H1 (cell line): ENCODE data around the gene KPNA4. TPM values are rescaled to one million over a fixed set of nuclear protein-coding genes. Genes with fewer than 3 reads are reported as not detected.
A peak's percentile ranks its signal among the peaks of the same experiment; 100 is the strongest.

ENCODE experiments used
- CTCF ChIA-PET: fragments of 300-600 bp; sonication (Branson Sonifier 250); formaldehyde crosslinking; loops from one replicate; lab custom pipeline; 2021; ENCODE audit not compliant: partially characterized antibody; lab: Charles Lee
- POLR2A ChIA-PET: fragments of 300-600 bp; sonication (Branson Sonifier 250); formaldehyde crosslinking; loops from one replicate; lab custom pipeline; 2021; ENCODE audit warnings: inconsistent platforms; ENCODE audit not compliant: partially characterized antibody; lab: Charles Lee
- DNase-seq, 2 experiments: peaks; one replicate each; pipeline versions ENCODE4 v3.0.0 to v3.0.0-alpha.2; 2010 to 2022; ENCODE audit warnings: low spot score in 2 of 2, low read depth in 1 of 2, mixed read lengths in 1 of 2
- FAIRE-seq: peaks from 2 replicates; lab custom pipeline; 2011; peaks lifted over from hg19 to GRCh38; lab: Jason Lieb, UNC
- H2AFZ ChIP-seq: 2 replicates; pipeline ENCODE4 v1.8.1; 2012; ENCODE audit warnings: low read length, inconsistent platforms
- H2AK5ac ChIP-seq: 2 replicates; pipeline ENCODE4 v1.6.1; 2013; ENCODE audit warnings: low read depth, low read length
- H2BK120ac ChIP-seq: replicated peaks from 2 replicates; pipeline ENCODE3; 2013; ENCODE audit warnings: low read depth, low read length, inconsistent platforms
- H2BK12ac ChIP-seq: 2 replicates; pipeline ENCODE4 v1.6.1; 2013; ENCODE audit warnings: low read depth, low read length
- H2BK15ac ChIP-seq: 2 replicates; pipeline ENCODE4 v1.6.1; 2013; ENCODE audit warnings: low read length
- H2BK20ac ChIP-seq: 2 replicates; pipeline ENCODE4 v1.6.1; 2013; ENCODE audit warnings: low read length
- H2BK5ac ChIP-seq: 2 replicates; pipeline ENCODE4 v1.6.1; 2013; ENCODE audit warnings: low read depth, low read length
- H3K14ac ChIP-seq: 2 replicates; pipeline ENCODE4 v1.6.1; 2013; ENCODE audit warnings: inconsistent platforms; ENCODE audit not compliant: insufficient read length
- H3K18ac ChIP-seq: 2 replicates; pipeline ENCODE4 v1.6.1; 2013; ENCODE audit warnings: low read length; ENCODE audit errors: extremely low read depth
- H3K23ac ChIP-seq: 2 replicates; pipeline ENCODE4 v1.6.1; 2013; ENCODE audit warnings: inconsistent platforms; ENCODE audit not compliant: insufficient read length
- H3K23me2 ChIP-seq: 2 replicates; pipeline ENCODE4 v1.6.1; 2013; ENCODE audit warnings: low read depth, low read length
- H3K27ac ChIP-seq: 2 replicates; pipeline ENCODE4 v1.6.1; 2011; ENCODE audit warnings: low read depth, low read length, inconsistent platforms
- H3K27me3 ChIP-seq, 4 experiments: replicated peaks in 1 of 4; 1 replicate in 1 of 4; 2 replicates in 3 of 4; pipeline versions ENCODE4 v1.6.1 to v1.8.1; 2011 to 2013; ENCODE audit warnings: low read length in 3 of 4, mild to moderate bottlenecking in 3 of 4, inconsistent platforms in 2 of 4, mixed read lengths in 2 of 4, moderate library complexity in 1 of 4; ENCODE audit not compliant: control insufficient read depth in 3 of 4, insufficient read depth in 3 of 4; ENCODE audit errors: extremely low read depth in 1 of 4
- H3K36me3 ChIP-seq, 4 experiments: 2 replicates each; pipeline versions ENCODE4 v1.6.1 to v1.8.1; 2011 to 2013; ENCODE audit warnings: mild to moderate bottlenecking in 4 of 4, low read length in 3 of 4, moderate library complexity in 2 of 4, control low read depth in 1 of 4, inconsistent platforms in 1 of 4; ENCODE audit not compliant: insufficient read depth in 4 of 4, control insufficient read depth in 2 of 4
- H3K4ac ChIP-seq: replicated peaks from 2 replicates; pipeline ENCODE3; 2013; ENCODE audit warnings: low read length, low read depth, mixed read lengths, inconsistent platforms; ENCODE audit not compliant: insufficient read length
- H3K4me1 ChIP-seq, 4 experiments: replicated peaks in 1 of 4; 1 replicate in 1 of 4; 2 replicates in 3 of 4; pipeline versions ENCODE4 v1.6.1 to v1.8.1; 2011 to 2013; ENCODE audit warnings: low read length in 3 of 4, inconsistent platforms in 2 of 4, mixed read lengths in 1 of 4; ENCODE audit not compliant: insufficient read depth in 4 of 4, control insufficient read depth in 3 of 4
- H3K4me2 ChIP-seq, 2 experiments: 2 replicates each; pipeline versions ENCODE4 v1.6.1 to v1.8.1; 2011 to 2013; ENCODE audit warnings: low read depth in 2 of 2, low read length in 2 of 2, control low read depth in 1 of 2, inconsistent platforms in 1 of 2, mild to moderate bottlenecking in 1 of 2; ENCODE audit not compliant: insufficient read depth in 1 of 2
- H3K4me3 ChIP-seq, 4 experiments: fragments of 200-600, 300-600 bp in 1 of 4; sonication (generic), shearing (Covaris generic), sonication (Bioruptor Twin) in 1 of 4; 2 replicates each; pipeline versions ENCODE4 v1.5.1 to v1.8.1; 2011 to 2016; ENCODE audit warnings: low read length in 4 of 4, low read depth in 3 of 4, control low read depth in 2 of 4, inconsistent platforms in 2 of 4, mild to moderate bottlenecking in 2 of 4, mixed read lengths in 1 of 4, moderate library complexity in 1 of 4; ENCODE audit not compliant: insufficient read depth in 2 of 4; ENCODE audit errors: extremely low read depth in 1 of 4
- H3K56ac ChIP-seq: replicated peaks from 2 replicates; pipeline ENCODE3; 2013; ENCODE audit warnings: low read depth, mild to moderate bottlenecking, mixed read lengths, low read length, inconsistent platforms; ENCODE audit not compliant: insufficient read length
- H3K79me1 ChIP-seq: 2 replicates; pipeline ENCODE4 v1.6.1; 2013; ENCODE audit warnings: low read depth, low read length, control low read depth
- H3K79me2 ChIP-seq, 2 experiments: 2 replicates each; pipeline versions ENCODE4 v1.6.1 to v1.8.1; 2012 to 2013; ENCODE audit warnings: low read length in 2 of 2, mild to moderate bottlenecking in 2 of 2, inconsistent platforms in 1 of 2; ENCODE audit not compliant: insufficient read depth in 2 of 2, control insufficient read depth in 1 of 2
- H3K9ac ChIP-seq, 4 experiments: replicated peaks in 1 of 4; 1 replicate in 1 of 4; 2 replicates in 3 of 4; pipeline versions ENCODE4 v1.6.1 to v1.8.1; 2011 to 2013; ENCODE audit warnings: low read depth in 3 of 4, low read length in 3 of 4, control low read depth in 2 of 4, mild to moderate bottlenecking in 2 of 4, moderate library complexity in 2 of 4, inconsistent platforms in 1 of 4; ENCODE audit errors: extremely low read depth in 1 of 4
- H3K9me3 ChIP-seq, 2 experiments: 2 replicates each; pipeline versions ENCODE4 v1.6.1 to v1.8.1; 2012 to 2013; ENCODE audit warnings: mild to moderate bottlenecking in 2 of 2, moderate library complexity in 2 of 2, control low read depth in 1 of 2, inconsistent platforms in 1 of 2, low read depth in 1 of 2, low read length in 1 of 2, mixed read lengths in 1 of 2; ENCODE audit not compliant: insufficient read depth in 2 of 2
- H4K20me1 ChIP-seq, 2 experiments: replicated peaks in 1 of 2; 2 replicates each; pipeline versions ENCODE3 to v1.8.1; 2011 to 2013; ENCODE audit warnings: inconsistent platforms in 2 of 2, low read length in 2 of 2, mild to moderate bottlenecking in 1 of 2; ENCODE audit not compliant: insufficient read depth in 2 of 2, control insufficient read depth in 1 of 2
- H4K5ac ChIP-seq: 2 replicates; pipeline ENCODE4 v1.6.1; 2013; ENCODE audit warnings: low read length, low read depth, mixed read lengths, inconsistent platforms; ENCODE audit not compliant: insufficient read length
- H4K8ac ChIP-seq: 2 replicates; pipeline ENCODE4 v1.8.0; 2013; ENCODE audit warnings: mild to moderate bottlenecking, moderate library complexity, low read length, inconsistent platforms; ENCODE audit not compliant: insufficient read depth; ENCODE audit errors: extremely low read depth
- H4K91ac ChIP-seq: replicated peaks from 2 replicates; pipeline ENCODE3; 2013; ENCODE audit warnings: low read length, mixed read lengths, inconsistent platforms; ENCODE audit not compliant: insufficient read length
- CREB1 ChIP-seq: IDR thresholded peaks from 2 replicates; pipeline ENCODE4 v1.6.1; 2012; ENCODE audit warnings: inconsistent platforms
- MAFK ChIP-seq: IDR thresholded peaks from 2 replicates; pipeline ENCODE4 v1.6.1; 2012; ENCODE audit warnings: low read depth, mild to moderate bottlenecking, improper control_type of control experiment, low read length
- WGBS, 2 experiments: shearing (Covaris generic) in 1 of 2; methylation state at CpG; one replicate each; pipeline versions ENCODE4 v1.1.6 to v1.1.7; 2013 to 2015; ENCODE audit warnings: low lambda C conversion rate in 2 of 2, mixed read lengths in 2 of 2, inconsistent platforms in 1 of 2, low coverage in 1 of 2, missing lambda C conversion rate in 1 of 2; ENCODE audit not compliant: insufficient replicate concordance in 2 of 2, insufficient coverage in 1 of 2, insufficient read length in 1 of 2; ENCODE audit errors: extremely low coverage in 1 of 2, missing lambda C conversion rate in 1 of 2; 5-methylcytosine and 5-hydroxymethylcytosine counted together
- polyA plus RNA-seq, 7 experiments: library from polyadenylated mRNA; depleted of rRNA in 3 of 7; stranded (reverse) in 5 of 7; unstranded in 2 of 7; fragments of >200 nt in 5 of 7; fragments of 200-250 nt in 2 of 7; gene quantifications; 1 replicate in 5 of 7; 2 replicates in 1 of 7; 4 replicates in 1 of 7; pipeline versions ENCODE4 v1.2.1 to v1.2.3, GENCODE V29; 2011 to 2013; ENCODE audit warnings: missing spikeins in 2 of 7, mixed read lengths in 2 of 7
- total RNA-seq: library from RNA; stranded (reverse); fragmentation: NEBNext Ultra II Directional; extraction: Animal tissue kit (Norgen Biotek cat#: 25700); gene quantifications from 2 replicates; pipeline ENCODE4 v1.2.1, GENCODE V29; 2021

Gene KPNA4
- total and polyA plus RNA-seq, 2 of the 8 experiments (the other 6 are each of a cell fraction or from before 2014, with no cell fraction given), result 13.2 to 81.9 TPM

- CTCF ChIA-PET, result interaction anchor here (0.6 to 2.5 kb wide), 3 partner anchors 11 to 450 kb away, joined by 3 to 6 read pairs (median 3); no protein-coding TSS in a partner anchor
- Histone ChIP-seq H4K91ac (no peak overlapping the region), H3K14ac (no peak overlapping the region), H4K5ac (no peak overlapping the region), H2AFZ (no peak overlapping the region), H2BK120ac (no peak overlapping the region), H3K4me3 (no peak overlapping the region), H3K79me2 (no peaks in the 10 kb centered on the region), H4K20me1 (no peaks in the 10 kb centered on the region), H2AK5ac (no peak overlapping the region), H4K8ac (no peak overlapping the region), H3K79me1 (no peaks in the 10 kb centered on the region), H2BK15ac (no peak overlapping the region), H3K9me3 (peaks cover 13 to 14% of the 10 kb centered on the region in 2 experiments), H3K4me1 (no peaks in the 10 kb centered on the region), H3K4ac (no peak overlapping the region), H3K27ac (no peak overlapping the region), H3K4me2 (no peak overlapping the region), H3K9ac (no peak overlapping the region), H3K27me3 (no peaks in the 10 kb centered on the region), H3K23me2 (no peaks in the 10 kb centered on the region), H3K56ac (no peak overlapping the region), H2BK20ac (no peak overlapping the region), H2BK5ac (no peak overlapping the region), H2BK12ac (no peak overlapping the region), H3K23ac (no peak overlapping the region), H3K18ac (no peak overlapping the region), H3K36me3 (no peaks in the 10 kb centered on the region; a peak in 1 of 8 replicates)
- POLR2A ChIA-PET, result interaction anchor here (1.1 kb wide), 1 partner anchor 26 kb away, joined by 5 read pairs; the partner anchor contains the start of gene TRIM59
- TF ChIP-seq CREB1 (no peak), MAFK (peak; percentile 9; the same call in 1 of the 2 replicates)
- FAIRE-seq (no peak), DNase-seq (no peak)
- 81% methylated on average over 2 of the region's 2 CpGs; no CpG with 5 or more reads in 1 of the 2 experiments for WGBS, 2 experiments
These were observed 90.2 kb downstream of the KPNA4 start for GRCh38 chr3:160475153-160475552.
